Suprapubic skin (tissue), 3 donors: ENCODE measurements around the gene PHLDA1.

Source experiments
- EP300 ChIP-seq: sonication (generic); formaldehyde crosslinking; IDR thresholded peaks from one replicate; pipeline ENCODE4 v1.6.1; 2017; ENCODE audit warnings: antibody characterized with exemption
- POLR2A ChIP-seq, 2 donors: fragments of 450-650 bp; IDR thresholded peaks; one replicate each; pipeline ENCODE4 v1.6.1; 2017; ENCODE audit warnings: antibody characterized with exemption in 2 of 2, mild to moderate bottlenecking in 2 of 2, moderate library complexity in 2 of 2
- TF ChIP-seq, protein P1 (sequence below), 2 donors: fragments of 200-600 bp in 1 of 2; fragments of 450-650 bp in 1 of 2; sonication (generic) in 1 of 2; IDR thresholded peaks; one replicate each; pipeline ENCODE4 v1.5.1; 2016 to 2019; ENCODE audit warnings: antibody characterized with exemption in 2 of 2, mild to moderate bottlenecking in 1 of 2, moderate library complexity in 1 of 2

DNA sequence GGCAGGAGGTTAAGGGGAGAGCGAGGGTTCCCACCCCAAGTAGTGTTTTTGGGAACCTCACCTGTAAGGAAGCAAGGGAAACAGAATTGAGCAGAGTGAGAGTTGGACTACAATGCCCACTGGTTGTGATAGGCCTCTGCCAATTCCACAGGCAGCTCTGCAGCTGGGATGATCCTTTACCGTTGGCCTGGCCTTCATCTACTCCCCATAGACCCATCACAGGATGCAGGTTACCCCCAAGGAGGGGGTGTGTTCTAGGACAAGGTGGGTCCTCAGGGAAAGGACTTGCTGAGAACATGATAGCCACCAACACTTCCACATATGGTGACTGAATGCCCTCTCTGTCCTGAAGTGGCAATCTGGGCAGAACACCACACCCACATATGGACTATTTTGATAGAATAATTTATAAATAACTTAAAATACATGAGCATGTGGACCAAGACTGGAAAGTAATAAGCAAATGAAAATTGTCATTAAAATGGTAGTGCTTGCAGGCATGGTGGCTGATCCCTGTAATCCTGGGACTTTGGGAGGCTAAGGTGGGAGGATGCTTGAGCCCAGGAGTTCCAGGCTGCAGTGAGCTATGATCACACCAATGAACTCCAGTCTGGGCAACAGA, 8.4 kb downstream of the PHLDA1 start:
- TF ChIP-seq POLR2A (IDR thresholded peaks at IDR 0.05): no peak
- TF ChIP-seq, protein P1, sequence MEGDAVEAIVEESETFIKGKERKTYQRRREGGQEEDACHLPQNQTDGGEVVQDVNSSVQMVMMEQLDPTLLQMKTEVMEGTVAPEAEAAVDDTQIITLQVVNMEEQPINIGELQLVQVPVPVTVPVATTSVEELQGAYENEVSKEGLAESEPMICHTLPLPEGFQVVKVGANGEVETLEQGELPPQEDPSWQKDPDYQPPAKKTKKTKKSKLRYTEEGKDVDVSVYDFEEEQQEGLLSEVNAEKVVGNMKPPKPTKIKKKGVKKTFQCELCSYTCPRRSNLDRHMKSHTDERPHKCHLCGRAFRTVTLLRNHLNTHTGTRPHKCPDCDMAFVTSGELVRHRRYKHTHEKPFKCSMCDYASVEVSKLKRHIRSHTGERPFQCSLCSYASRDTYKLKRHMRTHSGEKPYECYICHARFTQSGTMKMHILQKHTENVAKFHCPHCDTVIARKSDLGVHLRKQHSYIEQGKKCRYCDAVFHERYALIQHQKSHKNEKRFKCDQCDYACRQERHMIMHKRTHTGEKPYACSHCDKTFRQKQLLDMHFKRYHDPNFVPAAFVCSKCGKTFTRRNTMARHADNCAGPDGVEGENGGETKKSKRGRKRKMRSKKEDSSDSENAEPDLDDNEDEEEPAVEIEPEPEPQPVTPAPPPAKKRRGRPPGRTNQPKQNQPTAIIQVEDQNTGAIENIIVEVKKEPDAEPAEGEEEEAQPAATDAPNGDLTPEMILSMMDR (IDR thresholded peaks at IDR 0.05): no peak
- TF ChIP-seq EP300: no peak
